HG02678 (cell line): Measurements from ENCODE around the gene OSER1.

Source experiments
- ATAC-seq: cut with Tn5 transposase; IDR thresholded peaks from one replicate; pipeline ENCODE4 v1.9.1; 2021; ENCODE audit warnings: mild to moderate bottlenecking, moderate library complexity; ENCODE audit not compliant: unreplicated experiment

Gene OSER1

DNA sequence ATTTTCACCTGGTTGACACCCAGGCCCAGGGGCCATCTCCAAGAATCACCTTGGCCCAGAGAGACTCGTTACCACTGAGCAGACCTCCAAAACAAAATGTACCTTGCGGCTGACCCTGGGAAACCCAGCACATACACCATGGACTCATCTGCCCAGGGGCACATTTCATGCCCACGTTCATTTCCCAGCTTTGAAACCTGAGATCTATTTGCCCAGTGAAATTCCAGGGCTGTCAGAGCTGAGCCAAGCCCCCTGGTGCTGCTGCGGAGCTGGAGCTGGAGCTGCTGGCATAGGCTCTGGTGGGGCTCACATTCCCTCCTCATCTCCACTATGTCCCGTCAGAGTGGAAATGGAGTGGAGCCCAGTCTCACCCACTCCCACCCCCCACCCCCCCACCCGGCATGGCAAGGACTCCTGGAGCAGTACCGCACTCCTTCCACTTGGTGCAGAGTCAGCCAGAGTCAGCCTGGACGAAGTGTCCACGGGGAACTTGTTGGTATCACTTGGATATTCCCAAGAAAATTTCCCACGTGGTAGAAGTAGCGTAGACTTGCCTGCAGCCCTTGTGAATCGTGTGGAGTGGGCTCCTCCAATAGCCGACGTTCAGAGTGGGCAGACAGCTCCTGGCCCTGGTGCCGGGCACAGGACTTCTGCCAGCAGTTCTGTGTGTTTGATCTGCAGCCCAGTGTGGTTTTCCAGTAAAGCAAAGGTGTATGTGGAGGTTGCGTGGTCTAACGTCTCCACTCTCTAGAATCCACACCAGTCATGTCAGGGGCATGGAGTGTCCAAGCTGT lies 18.1 kb upstream of the OSER1 start:
- ATAC-seq = no peak

DNA sequence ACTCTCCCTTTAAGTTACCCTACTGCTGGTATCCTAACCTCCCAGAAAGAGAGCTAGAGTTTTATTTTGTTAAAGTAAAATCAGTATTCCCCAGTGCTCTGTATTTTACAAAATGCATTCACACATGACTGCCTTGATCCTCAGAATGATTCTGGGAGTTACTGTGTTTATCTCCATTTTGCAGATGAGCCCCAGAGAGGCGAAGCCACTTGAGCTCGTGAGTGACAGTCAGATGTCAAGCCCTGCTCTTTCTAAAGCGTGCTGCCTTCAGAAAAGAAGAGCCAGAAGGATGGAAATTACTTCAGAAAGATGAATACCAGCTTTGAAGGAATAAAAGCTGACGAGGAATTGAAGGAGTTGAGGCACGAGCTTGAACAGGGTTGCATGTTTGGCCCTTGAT lies 14.1 kb upstream of the OSER1 start:
- ATAC-seq = no peak

DNA sequence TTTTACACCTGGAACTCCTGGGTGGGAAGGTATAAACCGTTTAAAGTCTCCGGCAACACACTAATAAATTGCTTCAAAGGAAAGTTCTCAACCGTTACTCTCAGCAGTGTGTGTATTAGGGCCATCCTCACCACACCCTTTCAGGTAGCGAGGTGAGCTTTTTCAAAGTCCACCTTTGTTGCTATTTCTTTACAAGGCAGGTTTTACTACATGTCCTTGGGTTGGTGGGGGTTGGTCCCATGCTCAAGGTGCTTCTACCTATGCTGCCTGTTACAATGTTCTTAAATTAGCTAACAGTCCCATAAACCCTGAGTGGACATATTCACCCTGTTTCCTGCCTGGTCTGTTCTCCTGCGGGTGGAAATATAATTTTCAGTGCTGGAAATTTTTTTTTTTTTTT lies 13.2 kb upstream of the OSER1 start:
- ATAC-seq = no peak

DNA sequence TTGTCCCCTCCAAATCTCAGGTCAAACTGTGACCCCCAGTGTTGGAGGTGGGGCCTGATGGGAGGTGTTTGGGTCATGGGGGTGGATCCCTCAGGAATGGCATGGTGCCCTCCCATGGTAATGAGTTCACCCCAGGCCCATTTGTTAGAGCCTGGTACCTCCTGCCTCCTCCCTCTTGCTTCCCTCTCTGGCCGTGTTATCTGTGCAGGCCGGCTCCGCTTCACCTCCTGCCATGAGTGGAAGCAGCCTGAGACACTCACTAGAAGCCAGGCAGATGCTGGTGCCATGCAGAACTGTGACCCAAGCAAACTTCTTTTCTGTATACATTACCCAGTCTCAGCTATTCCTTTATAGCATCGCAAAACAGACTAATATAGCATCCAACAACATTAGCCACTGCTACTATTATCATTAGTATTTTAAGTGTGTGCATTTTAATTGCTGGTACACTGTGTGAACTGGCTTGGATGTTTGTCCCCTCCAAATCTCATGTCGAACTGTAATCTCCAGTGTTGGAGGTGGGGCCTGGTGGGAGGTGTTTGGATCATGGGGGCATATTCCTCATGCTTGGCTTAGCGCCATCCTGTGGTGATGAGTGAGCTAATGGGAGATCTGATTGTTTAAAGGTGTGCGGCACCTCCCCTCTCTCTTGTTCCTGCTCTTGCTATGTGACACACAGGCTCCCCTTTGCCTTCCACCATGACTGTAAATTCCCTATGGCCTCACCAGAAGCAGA lies 12.2 kb upstream of the OSER1 start:
- no peak for ATAC-seq

DNA sequence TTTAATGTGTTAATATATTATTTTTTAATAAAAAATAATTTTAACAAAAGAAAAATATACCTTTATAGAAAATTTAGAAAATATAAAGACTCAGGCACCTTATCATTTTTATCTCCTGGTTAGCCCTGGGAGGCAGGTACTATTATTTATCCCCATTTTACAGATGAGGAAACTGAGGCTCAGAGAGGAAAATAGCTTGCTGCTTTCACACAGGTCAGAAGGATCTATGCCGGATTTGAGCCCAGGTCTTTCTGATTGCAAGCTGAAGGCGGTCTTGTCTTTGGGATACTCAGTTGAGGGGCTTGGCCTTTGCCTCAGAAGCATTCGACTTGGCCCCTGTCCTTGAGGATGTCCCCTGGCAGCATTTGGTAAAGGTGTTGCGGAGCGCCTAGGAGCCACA lies 11.5 kb upstream of the OSER1 start:
- no peak for ATAC-seq

DNA sequence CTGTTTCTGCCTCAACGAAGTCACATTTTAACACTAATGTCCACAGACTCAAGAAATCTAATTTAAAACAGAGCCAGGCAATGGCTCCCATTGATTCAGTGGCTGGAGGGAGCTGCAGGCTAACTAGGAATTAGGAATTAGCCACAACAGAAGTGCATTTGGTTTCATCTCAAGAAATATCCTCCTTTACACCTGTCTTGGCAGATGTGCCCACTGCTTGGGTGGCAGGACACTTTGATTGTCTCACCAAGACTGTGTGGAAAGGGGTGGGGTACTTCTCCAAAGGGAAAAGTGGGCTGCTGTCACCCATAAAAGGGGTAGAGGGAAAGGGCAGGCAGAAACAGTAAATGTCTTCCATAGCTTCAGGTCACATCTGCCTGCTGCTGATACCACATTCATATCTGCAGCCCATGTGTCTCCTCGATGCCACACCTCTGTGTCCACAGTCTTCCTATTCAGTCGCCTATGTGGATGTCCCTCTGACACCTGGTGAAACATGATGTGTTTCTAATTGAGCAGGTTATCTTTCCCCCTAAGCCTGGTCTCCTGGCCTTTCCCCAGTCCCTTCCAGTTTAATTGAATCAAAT lies 10.9 kb upstream of the OSER1 start:
- ATAC-seq = no peak

DNA sequence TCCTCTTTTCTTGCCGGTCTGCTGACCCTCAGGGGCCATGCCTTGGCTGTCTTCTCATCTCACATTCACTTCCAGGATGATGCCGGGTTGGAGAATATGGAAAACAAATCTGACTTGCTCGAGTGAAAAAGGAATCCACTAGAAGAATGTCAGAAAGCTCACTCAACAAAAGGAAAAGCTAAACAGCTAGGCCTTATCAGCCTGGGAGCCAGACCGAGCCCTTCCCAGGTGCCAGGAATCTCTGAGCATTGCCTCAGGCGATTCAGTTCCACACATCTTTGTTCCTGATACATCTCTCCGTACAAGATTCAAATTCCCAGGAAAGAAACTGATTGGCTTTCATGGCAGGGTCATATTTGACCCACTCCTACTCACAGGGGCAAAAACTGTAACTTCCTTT lies 9.2 kb upstream of the OSER1 start:
- no peak for ATAC-seq

DNA sequence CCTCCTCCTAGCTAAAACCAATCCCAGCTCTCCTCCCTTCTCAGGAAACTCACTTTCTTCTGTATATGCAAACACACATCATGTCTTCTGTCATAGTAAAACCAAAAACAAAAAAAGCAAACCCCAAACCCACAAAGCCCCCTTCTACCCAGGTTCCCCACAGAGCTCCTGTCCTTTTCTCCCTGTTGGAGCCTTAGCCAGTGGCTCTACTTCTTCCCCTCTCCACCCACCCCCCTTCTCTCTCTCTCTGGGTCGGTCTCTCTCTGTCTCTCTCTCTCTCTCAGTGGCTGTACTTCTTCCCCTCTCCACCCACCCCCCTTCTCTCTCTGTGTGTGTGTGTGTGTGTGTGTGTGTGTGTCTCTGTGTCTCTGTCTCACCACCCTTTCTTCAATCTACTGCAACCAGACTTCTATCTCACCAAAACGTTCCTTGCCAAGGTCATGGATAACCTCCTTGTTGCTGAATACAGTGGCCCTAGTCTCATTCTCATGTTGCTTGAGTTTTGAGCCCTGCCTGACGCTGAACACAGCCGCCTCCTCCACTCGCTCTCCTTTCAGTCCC lies 8.7 kb upstream of the OSER1 start:
- no peak for ATAC-seq

DNA sequence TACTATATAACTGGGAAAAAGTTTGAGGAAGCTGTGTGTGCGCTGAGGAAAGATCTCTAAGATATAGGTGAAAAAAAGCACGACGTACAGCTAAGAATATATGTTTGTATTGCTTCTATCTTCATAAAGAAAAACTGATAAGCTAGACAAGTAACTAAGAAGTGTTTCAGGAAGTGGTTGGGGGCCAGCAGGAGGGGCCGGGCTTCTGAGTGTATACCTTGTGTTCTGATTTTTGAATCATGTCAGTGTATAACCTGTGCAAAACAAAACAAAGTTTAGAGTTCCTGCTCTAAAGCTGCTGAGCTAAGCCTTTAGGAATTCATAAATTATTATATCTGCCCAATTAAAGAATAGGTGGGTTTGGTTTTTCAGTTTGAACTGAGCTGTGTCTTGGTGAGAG lies 7.9 kb upstream of the OSER1 start:
- no peak for ATAC-seq

DNA sequence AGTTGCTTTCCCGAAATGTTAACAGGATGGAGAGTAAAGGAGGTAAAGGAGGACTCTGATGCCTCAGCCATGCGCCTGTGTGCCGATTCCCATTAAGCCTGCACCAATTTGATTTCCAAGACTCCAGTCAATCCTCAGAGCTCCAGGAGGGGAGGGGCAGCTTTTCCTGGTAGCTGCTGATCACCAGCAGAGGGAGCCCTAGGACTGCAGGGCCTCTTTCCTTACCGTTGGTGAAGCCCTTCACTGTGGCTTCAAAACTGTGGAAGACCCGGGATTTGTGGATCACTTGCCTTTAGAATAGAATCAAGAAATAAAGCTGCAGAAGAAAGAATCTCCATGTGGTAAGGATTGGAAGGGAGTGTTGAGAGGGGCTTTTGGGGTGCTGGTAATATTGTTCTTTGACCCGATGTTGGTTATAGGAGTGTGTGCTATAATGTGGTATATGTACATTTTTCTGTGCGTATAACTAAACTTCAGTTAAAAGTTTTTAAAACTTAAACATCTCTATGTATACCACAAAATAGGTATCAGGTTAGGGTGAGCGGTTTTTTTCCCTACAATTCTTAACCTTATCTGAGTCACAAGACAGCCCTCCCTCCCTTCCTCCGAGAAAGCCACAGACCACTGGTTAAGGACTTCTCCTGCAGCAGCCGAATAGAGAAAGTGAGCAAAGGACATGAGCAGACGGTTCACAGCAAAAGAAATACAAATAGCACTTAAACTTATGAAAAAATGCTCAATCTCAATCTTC lies 6.9 kb upstream of the OSER1 start:
- ATAC-seq = no peak

DNA sequence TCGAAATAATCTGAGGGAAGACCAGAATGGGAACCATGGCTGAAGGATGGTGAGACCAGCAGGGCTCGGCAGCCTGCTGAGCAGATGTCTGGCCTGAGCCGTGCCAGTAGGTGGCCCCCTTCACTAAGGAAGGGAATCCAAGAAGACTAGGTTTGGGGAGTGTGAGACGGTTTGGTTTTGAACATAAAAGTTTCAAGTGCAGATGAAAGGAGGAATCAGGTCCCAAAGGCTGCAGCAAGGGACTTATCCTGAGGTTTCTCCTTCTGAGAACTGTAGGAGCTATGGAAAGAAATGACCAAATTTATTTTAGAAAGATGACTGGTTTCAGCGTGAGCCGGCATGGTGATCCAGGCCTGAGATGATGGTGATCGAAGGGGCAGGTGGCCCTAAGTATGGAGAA lies 4.6 kb upstream of the OSER1 start:
- no peak for ATAC-seq

DNA sequence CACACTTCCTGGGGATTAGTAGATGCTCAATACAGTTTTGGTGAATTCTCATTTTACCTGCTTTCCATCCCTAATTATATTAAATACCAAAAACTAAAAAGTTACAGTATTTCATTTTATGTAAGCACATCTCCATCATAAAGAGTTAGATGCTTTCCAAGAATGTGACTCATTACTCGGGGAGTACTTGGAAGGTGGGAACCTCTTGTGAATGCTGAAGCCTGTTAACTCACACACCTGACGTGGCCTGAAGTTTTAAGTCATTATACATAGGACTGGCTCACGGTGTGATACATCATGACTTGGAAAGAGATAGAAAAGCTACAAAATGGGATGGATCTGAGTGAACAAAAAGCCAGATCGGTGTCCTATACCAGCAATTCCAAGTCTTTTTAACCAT lies 2.2 kb upstream of the OSER1 start:
- no peak for ATAC-seq

DNA sequence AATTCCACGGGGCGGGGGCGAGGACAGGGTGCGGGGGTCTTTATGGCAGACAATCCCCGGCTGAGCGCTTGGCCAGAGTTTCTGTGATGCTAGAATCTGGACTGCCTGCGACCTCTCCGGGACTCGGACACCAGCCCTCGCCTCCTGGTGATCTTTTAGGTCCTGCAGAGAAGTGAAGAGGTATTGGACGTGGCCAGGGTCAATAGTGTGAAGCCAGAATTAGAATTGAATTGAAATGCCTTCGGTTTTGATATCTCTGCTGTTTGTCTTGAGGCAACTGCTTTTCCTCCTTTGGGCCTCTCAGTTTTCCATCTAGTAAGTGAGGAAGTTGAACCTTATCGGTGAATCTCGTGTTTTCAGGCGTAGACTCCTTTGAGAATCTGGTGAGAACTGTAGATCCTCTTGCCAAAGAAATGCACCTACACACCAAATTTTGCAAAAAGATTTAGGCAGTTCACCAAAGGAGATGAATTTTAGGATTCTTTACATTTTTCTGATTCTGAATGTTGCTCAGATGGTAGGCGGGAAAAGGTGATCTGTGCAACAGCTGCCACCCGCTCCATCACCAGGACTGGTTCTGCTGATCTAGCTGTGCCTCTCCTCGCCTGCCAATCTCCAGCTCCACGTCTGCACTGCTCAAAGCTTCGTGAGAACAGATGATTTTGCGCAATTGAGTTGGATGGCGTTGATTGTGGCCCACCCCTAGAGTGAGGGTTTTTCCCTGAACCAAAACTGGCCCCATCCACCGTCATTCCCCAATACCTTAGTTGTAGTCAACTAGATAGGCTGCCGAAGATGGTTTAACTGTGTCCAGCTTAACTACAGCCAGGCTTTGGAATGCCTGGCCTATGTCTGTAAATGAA lies 837 bp upstream of the OSER1 start:
- peak; percentile 4 for ATAC-seq

DNA sequence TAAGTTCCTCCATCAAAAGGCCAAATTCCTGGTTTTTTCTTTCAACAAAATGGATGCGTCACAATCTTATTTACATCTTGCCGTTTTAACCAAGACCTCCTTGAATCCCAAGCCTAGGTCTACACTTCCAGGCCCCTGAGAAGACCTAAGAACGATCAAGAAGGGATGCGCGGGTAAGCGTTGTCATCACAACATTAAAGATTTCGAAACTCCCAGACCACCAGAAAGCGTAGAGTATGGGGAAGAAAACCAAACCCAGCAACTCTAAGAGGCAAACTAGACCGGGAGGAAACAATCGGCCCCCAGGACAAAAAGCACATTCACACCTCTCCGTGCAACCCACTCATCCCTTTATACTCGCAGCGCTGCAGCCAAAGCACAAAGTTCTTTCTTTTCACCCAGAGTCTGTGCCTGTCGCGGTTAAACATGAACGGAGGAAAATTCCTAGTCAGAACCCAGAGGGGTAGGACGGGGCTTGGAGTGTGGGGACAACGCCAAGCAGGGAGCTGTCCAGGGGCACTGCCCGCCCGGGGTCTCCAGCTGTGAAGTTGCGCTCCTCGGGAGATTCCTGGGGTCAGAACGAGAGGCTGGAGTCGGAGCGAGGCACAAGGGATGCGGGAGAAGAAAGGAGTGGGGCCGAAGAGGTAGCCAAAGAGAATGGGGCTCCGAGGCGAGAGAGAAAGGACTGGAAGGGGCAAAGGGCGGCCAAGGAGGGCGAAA lies 725 bp downstream of the OSER1 start:
- ATAC-seq = no peak

DNA sequence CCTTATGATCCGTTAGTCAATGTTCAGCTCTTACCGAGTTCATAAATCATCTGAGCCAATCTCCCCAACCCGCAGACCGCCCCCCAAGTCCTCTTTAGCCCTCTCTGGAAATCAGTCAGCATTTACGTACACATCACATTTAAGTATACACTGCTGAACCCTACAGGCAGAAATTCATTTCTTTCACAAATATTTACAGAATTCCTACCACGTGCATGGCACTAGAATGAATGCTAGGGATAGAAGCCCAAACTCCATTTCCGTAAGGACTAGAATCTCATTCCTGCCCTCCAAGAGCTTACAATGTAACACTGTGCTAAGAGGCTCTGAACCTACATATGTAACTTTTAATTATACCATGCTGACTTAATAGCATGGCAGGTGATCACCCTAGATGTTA lies 1.8 kb downstream of the OSER1 start:
- ATAC-seq = no peak

DNA sequence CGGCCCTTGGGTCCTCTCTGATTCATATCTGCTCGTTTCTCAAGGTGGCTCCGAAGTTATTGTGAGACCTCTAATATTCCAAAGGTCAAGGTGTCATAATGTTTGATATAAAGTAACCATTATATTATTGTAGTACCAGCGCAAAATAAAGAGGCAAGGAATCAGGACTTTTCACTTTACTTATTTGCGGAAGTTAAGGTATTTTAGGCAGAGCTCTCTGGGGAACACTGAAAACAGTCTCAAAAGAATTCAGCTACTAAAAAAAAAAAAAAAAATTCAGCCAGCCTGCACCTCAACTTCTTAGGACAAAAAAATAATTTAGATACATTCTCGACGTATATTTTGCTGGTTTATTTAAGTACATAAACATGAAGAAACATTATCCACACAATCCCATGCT lies 2.4 kb downstream of the OSER1 start:
- no peak for ATAC-seq

DNA sequence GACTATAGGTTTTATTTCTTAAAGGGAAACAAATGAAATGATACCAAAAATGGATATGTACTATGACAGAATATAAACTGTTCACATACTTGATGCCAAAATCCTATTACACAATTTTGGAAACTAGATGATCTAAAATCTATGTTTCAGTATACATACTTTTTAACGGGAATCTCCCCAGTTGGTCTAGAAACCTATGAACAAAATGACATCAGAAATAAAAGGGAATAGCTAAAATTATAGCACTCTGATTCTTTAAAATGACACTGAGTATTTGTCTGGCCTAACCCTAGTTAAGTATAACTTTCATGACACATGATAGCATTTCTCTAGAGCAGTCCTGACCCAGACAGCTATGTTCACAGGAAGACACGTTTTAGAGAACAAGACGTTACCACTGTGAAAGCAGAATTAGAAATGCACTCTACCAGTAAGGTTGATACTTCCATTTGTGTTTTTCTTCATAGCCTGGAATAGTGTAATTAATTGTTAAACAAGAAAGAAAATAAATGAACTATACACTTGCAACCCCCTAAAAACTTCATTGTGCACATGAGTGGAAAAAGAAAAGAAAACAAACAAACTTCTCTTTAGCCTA lies 3.3 kb downstream of the OSER1 start:
- ATAC-seq = no peak

DNA sequence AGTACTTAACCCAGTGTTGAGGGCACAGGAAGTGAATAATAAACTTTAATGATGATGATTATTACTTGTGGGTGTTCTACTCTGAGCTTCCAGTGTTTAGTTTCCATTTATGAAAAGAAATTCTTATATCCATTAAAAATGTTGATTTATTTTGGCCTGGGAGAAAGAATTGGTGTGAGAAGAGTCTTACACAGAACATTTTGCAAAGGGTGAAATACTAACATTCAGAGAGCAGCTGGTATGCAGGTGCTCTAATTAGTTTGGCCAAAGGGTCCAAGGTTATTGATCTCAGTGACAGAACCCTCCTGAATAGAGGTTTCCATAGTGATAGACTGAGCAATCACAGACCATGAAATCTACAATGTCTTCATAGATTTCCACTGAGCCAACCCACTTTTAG lies 4.4 kb downstream of the OSER1 start:
- ATAC-seq = no peak

DNA sequence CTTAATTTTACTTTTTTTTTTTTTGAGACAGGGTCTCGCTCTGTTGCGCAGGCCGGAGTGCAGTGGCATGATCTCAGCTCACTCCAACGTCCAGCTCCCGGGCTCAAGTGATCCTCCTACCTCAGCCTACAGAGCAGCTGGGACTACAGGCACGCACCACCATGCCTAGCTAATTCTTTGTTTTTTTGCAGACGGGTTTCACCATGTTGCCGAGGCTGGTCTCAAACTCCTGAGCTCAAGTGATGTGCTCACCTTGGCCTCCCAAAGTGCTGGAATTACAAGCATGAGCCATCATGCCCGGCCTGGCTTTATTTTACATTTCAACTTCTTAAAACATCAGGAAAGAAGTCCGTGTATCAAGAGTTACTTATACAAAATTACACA lies 5.7 kb downstream of the OSER1 start:
- no peak for ATAC-seq
